Endodermal cell (in vitro differentiated cells): Measurements from ENCODE around the gene KIAA1217. TPM values are rescaled to one million over a fixed set of nuclear protein-coding genes. Genes with fewer than 3 reads are reported as not detected.

Source experiments
- DNase-seq: peaks from one replicate; pipeline ENCODE4 v3.0.0-alpha.2; 2017
- H3K27ac ChIP-seq: 2 replicates; pipeline ENCODE4 v1.5.1; 2013; ENCODE audit warnings: mild to moderate bottlenecking, low read depth, low read length, moderate library complexity
- H3K27me3 ChIP-seq: 2 replicates; pipeline ENCODE4 v1.6.1; 2013; ENCODE audit warnings: mild to moderate bottlenecking, low read length, moderate library complexity; ENCODE audit not compliant: insufficient read depth, control insufficient read depth, poor library complexity, severe bottlenecking
- H3K36me3 ChIP-seq: 2 replicates; pipeline ENCODE4 v1.7.0; 2013; ENCODE audit warnings: mild to moderate bottlenecking, low read length, moderate library complexity; ENCODE audit not compliant: control insufficient read depth, insufficient read depth
- H3K4me1 ChIP-seq: one replicate; pipeline ENCODE4 v1.7.0; 2013; ENCODE audit warnings: low read length; ENCODE audit not compliant: control insufficient read depth, insufficient read depth
- H3K4me3 ChIP-seq: 2 replicates; pipeline ENCODE4 v1.5.1; 2013; ENCODE audit warnings: mild to moderate bottlenecking, low read length, moderate library complexity
- H3K9ac ChIP-seq: 2 replicates; pipeline ENCODE4 v1.6.1; 2013; ENCODE audit warnings: mild to moderate bottlenecking, low read length, moderate library complexity; ENCODE audit not compliant: poor library complexity, severe bottlenecking; ENCODE audit errors: extremely low read depth
- H3K9me3 ChIP-seq: 2 replicates; pipeline ENCODE4 v1.6.1; 2013; ENCODE audit warnings: mild to moderate bottlenecking, low read length, moderate library complexity; ENCODE audit not compliant: control insufficient read depth
- H3K27ac Mint-ChIP-seq: 2 replicates; pipeline ENCODE4 v1.8.0; 2020; ENCODE audit warnings: mixed read lengths
- H3K27me3 Mint-ChIP-seq: 2 replicates; pipeline ENCODE4 v1.8.0; 2021; ENCODE audit warnings: mild to moderate bottlenecking, mixed read lengths; ENCODE audit not compliant: insufficient read depth
- H3K36me3 Mint-ChIP-seq: 2 replicates; pipeline ENCODE4 v1.8.0; 2020; ENCODE audit warnings: low read depth, mixed read lengths
- H3K4me1 Mint-ChIP-seq: 2 replicates; pipeline ENCODE4 v1.8.0; 2020; ENCODE audit warnings: mixed read lengths
- H3K4me3 Mint-ChIP-seq: 2 replicates; pipeline ENCODE4 v1.8.0; 2020; ENCODE audit warnings: mild to moderate bottlenecking, moderate library complexity, mixed read lengths
- H3K9me3 Mint-ChIP-seq: 2 replicates; pipeline ENCODE4 v1.8.0; 2020; ENCODE audit warnings: mild to moderate bottlenecking, mixed read lengths
- WGBS, 2 experiments: methylation state at CpG; one replicate each; pipeline versions ENCODE4 v1.1.5 to v1.1.7; 2013; ENCODE audit warnings: missing lambda C conversion rate in 2 of 2, mixed read lengths in 1 of 2; ENCODE audit not compliant: insufficient coverage in 1 of 2, insufficient read length in 1 of 2; 5-methylcytosine and 5-hydroxymethylcytosine counted together
- total RNA-seq, 2 donors: library from RNA; stranded (reverse); fragmentation: NEBNext Ultra II Directional in 1 of 2; extraction: Animal tissue kit (Norgen Biotek cat#: 25700) in 1 of 2; gene quantifications; 2 replicates in 1 of 2; 3 replicates in 1 of 2; pipeline ENCODE4 v1.2.1, GENCODE V29; 2021
- TF ChIP-seq, protein P1 (sequence below): fragments of 200-600 bp; sonication (generic); conservative IDR thresholded peaks from 2 replicates; pipeline ENCODE4 v1.5.0; 2021; ENCODE audit warnings: antibody characterized with exemption, mild to moderate bottlenecking

Gene KIAA1217
- total RNA-seq, 2 donors from 2014 or later, result 25.4 to 27.2 TPM

DNA sequence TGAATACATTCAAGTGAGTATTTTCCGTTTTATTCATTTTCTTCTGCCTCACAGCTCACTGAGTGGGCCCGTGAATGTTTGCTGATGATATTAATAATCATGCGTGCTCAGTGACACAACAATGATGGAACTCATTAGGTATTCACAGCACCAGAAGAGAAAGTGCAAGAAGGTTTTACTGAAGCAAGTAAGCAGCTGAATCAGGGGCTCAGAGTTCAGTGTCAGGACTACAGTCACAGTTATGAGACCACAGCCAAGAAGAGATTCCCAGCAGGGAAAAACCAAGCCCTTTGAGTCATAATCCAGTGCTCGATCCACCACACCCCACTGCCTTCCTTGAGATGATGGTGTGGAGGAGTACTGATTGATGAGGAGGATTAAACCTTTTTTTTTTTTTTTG lies 247.4 kb downstream of the KIAA1217 start:
- peaks cover 4% of the 10 kb centered on the region for H3K36me3 Mint-ChIP-seq
- Histone ChIP-seq H3K4me1 (peaks cover 9% of the 10 kb centered on the region), H3K36me3 (no peaks in the 10 kb centered on the region), H3K27me3 (no peaks in the 10 kb centered on the region), H3K4me3 (no peak overlapping the region), H3K27ac (no peak overlapping the region), H3K9ac (no peak overlapping the region), H3K9me3 (no peaks in the 10 kb centered on the region)
- H3K4me3 Mint-ChIP-seq, result no peak overlapping the region
- WGBS, 2 experiments, result 93 to 95% methylated on average over 3 to 4 of the region's 4 CpGs
- peaks cover 21% of the 10 kb centered on the region for H3K4me1 Mint-ChIP-seq
- H3K27ac Mint-ChIP-seq, result no peak overlapping the region
- H3K27me3 Mint-ChIP-seq, result no peaks in the 10 kb centered on the region
- no peak for DNase-seq
- TF ChIP-seq, protein P1, sequence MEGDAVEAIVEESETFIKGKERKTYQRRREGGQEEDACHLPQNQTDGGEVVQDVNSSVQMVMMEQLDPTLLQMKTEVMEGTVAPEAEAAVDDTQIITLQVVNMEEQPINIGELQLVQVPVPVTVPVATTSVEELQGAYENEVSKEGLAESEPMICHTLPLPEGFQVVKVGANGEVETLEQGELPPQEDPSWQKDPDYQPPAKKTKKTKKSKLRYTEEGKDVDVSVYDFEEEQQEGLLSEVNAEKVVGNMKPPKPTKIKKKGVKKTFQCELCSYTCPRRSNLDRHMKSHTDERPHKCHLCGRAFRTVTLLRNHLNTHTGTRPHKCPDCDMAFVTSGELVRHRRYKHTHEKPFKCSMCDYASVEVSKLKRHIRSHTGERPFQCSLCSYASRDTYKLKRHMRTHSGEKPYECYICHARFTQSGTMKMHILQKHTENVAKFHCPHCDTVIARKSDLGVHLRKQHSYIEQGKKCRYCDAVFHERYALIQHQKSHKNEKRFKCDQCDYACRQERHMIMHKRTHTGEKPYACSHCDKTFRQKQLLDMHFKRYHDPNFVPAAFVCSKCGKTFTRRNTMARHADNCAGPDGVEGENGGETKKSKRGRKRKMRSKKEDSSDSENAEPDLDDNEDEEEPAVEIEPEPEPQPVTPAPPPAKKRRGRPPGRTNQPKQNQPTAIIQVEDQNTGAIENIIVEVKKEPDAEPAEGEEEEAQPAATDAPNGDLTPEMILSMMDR, result no peak
- no peaks in the 10 kb centered on the region for H3K9me3 Mint-ChIP-seq

DNA sequence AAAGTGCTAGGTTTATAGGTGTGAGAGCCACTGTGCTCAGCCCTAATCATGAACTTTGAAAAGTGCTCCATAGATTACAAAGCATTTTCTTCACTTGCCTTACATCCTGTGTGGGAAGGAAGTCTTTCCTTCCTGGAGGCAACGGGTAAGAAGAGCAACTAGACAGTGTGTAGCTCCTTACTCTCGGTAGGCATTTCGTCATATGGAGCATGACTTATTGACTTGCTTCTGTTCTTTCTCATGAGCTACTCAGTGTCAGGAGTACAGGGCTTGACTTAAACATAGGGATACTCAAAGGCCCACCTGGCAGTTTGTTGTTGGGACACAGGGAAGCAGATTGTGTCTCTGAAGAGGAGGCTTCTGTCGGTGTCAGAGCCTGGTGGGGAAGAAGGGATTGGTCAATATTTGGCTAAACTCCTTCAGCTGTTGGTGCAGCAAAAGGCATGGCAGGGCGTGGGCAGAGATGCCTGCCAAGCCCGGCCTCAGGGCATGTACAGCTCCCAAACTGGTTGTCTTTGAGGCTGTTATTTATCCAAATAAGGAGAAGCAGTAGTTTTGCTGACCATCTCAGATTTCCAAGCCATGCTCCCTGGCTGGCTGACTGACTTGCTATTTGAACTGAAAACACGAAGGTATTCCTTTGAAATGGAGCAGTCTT lies 248.9 kb downstream of the KIAA1217 start:
- Histone ChIP-seq H3K9ac (no peak overlapping the region), H3K4me3 (no peak overlapping the region), H3K36me3 (no peaks in the 10 kb centered on the region), H3K27ac (no peak overlapping the region), H3K9me3 (no peaks in the 10 kb centered on the region), H3K27me3 (no peaks in the 10 kb centered on the region), H3K4me1 (peaks cover 9% of the 10 kb centered on the region)
- peaks cover 21% of the 10 kb centered on the region for H3K4me1 Mint-ChIP-seq
- peaks cover 3% of the 10 kb centered on the region for H3K36me3 Mint-ChIP-seq
- WGBS, 2 experiments, result 93 to 100% methylated on average over 5 to 7 of the region's 7 CpGs
- TF ChIP-seq, protein P1, result no peak
- H3K9me3 Mint-ChIP-seq, result no peaks in the 10 kb centered on the region
- DNase-seq, result no peak
- H3K4me3 Mint-ChIP-seq, result no peak overlapping the region
- H3K27me3 Mint-ChIP-seq, result no peaks in the 10 kb centered on the region
- H3K27ac Mint-ChIP-seq, result no peak overlapping the region

DNA sequence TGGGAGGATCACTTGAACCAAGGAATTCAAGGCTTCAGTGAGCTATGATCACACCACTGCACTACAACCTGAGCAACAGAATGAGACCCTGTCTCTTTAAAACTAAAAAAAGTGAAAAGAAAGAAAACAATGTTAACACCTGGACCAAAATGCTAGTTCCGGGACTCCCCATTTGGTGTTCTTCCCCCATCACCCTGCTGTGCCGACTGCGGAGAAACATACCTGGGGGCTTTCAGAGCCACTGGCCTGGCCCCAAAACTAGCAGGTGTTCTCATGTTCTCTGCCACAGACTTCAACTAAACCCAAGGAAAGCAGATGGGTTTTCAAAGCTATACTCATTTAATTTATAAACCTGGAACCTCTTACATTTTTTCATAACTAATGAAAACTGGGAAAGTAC lies 250.9 kb downstream of the KIAA1217 start:
- no peaks in the 10 kb centered on the region for H3K27me3 ChIP-seq
- 76 to 82% methylated on average over 3 of the region's 3 CpGs for WGBS, 2 experiments
- H3K4me3 Mint-ChIP-seq, result no peak overlapping the region
- no peak for DNase-seq
- no peak overlapping the region for H3K9ac ChIP-seq
- H3K36me3 ChIP-seq, result no peaks in the 10 kb centered on the region
- no peak overlapping the region for H3K27ac Mint-ChIP-seq
- H3K4me1 Mint-ChIP-seq, result peaks cover 14% of the 10 kb centered on the region
- no peaks in the 10 kb centered on the region for H3K27me3 Mint-ChIP-seq
- no peaks in the 10 kb centered on the region for H3K9me3 ChIP-seq
- no peak overlapping the region for H3K4me3 ChIP-seq
- H3K36me3 Mint-ChIP-seq, result no peaks in the 10 kb centered on the region
- TF ChIP-seq, protein P1, result no peak
- no peak overlapping the region for H3K27ac ChIP-seq
- H3K9me3 Mint-ChIP-seq, result no peaks in the 10 kb centered on the region
- H3K4me1 ChIP-seq, result peaks cover 12% of the 10 kb centered on the region
